GM21737 (cell line): Measurements from ENCODE around the gene CYP4V2.
"Not testable (repeated sequence)": the region's sequence is repeated elsewhere in the genome, so short reads cannot be mapped to it uniquely, and the experiment has no call there.

Experiments used
- ATAC-seq: cut with Tn5 transposase; IDR thresholded peaks from one replicate; pipeline ENCODE4 v1.9.1; 2021; ENCODE audit warnings: mild to moderate bottlenecking, moderate library complexity; ENCODE audit not compliant: unreplicated experiment

CYP4V2 gene

DNA sequence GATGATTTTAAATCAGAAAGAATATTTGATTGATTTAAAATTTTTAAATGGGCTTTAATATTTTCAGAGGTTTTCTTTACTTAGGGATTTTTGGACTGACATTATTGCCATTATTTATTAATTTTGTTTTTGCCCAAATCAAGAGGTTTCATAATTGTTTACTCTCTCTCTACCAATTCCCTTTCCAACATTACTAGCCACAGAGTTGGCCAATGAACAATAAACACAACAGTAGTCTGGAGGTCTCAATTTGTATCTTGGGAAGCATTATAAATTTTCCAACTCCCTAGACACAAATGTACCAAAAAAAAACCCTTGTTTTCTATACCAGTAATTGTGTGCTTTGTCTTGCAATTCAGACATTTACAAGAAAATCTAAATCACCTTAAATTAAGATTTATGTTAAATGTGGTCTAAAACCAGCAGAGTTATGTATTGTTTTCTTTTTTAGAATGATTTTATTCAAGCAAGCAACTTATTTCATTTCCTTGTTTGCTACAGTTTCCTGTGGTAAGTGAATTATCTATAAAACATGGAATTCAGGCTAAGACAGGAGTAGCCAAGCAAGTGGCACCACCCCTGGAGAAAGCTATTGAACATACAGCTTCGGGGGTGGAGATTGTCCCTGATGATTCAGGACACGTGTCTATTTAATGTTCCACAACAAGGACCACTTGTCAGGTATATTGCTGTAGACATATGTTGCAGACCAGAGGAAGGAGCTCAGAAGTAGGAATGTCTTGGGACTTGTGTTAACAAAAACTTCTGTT, 36.6 kb downstream of the CYP4V2 start:
- ATAC-seq: no peak

DNA sequence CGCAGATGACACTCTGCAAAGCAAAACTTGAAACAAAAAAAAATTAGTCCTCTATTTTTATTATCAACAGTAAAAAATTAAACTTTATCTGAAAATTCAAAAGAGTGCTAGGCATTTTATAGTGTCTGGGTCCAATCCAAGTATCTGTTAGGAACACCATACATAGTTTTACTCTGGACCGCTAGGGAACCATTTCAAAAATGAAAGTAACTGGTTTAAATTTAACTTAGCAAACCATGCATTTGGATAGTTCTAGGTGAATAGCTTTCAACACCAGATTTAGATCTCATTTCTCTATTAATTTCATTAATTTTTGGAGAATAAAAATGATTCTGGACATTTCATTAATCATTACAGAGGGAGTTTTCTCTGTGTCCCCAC, 37.1 kb downstream of the CYP4V2 start:
- no peak for ATAC-seq

DNA sequence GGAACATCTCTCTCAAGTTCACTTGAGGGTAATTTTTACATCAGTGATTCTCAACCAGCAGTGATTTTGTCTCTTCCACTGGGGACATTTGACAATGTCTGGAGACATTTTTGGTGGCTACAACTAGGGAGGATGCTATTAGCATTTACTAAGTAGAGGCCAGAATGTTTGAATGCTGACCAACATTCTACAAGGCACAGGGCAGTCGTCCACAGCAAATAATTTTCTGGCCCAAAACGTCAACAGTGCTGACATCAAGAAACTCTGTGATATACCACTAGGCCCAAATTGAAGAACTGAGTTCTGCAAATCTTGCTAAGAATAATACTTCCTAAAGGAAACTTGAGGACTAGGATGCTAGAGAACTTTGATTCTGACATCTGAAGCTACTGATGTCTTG, 43.0 kb downstream of the CYP4V2 start:
- ATAC-seq: no peak

DNA sequence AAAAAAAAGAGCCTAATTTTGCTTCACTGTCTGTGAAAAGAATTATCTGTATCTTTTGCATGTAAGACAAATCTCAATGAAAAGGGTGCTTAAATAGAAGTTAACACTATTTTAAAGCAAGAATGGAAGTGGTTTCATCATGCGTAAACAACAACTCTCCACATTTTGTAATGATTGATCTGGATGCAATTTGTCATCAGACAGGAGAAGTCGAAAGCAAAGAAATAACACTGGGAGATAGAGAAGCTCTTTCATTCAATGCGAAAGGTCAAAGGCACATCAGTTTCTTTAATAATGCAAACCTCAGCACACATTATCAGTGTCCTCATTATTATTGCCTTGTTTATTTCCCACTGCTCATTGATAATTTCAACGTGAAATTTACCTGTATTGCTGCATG, 44.8 kb downstream of the CYP4V2 start:
- no peak for ATAC-seq

DNA sequence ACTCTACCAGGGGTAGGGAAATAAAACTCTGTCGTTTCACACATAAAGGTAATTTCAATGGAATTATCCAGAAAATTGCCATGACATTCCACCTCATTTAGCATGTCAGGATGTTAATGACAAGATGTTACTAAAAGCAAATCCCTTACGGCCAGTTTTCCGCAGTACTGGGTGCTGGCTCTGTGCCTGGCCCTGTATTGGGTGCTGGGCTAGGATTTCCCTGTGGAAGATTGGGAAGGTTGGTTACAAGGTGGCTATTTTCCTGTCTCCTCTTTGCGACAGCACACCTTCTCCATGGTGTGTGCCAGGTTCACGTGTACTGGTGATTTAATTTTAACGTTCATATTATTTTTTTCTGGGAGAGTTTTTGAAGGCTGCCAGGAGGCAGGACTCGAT, 49.1 kb downstream of the CYP4V2 start:
- no peak for ATAC-seq

DNA sequence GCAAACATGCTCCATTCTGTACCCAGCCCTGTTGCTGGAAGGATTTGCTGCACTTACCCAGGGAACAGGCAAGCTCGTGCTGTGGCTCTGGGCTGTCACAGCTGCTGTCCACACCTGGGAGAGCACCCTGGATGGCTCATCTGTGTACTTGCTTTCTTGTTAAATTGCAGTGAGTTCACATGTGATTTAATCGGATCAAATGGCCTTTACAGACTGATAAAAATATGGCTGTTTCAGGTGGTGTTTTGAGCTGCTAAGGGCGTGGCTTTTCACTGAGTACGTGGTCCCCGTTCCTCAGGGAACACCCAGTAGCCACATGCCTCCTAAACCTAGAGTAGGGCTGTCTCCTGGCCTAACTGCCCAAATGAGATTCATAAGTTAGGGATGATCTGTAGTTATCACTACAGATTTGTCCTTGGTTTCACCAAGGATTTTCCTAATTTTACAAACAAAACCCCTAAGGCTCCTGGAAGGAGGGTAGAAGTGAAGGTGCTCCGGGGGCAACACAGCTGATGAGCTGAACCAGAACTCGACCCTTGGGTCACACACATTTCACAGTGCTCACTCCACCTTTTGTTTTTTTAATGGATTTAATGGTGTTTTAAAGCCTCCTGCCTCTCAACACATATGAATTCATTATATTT, 49.6 kb downstream of the CYP4V2 start:
- no peak for ATAC-seq

DNA sequence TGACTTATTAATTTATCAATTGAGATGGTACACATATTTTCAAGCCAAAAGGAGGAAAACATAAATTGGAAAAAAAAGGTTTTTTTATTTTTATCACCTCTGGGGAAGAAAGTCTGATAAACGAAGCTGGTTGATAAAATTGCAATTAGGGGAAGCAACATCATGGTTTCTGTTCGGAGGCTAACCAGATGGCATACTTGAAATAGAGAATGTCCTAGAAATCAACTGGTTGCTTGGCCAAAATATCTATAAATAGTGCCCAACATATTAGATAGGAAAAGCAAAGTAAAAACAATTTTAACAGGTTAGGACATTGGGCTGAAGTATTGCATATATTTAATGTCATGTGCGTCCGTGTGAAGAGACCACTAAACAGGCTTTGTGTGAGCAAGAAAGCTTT, 50.2 kb downstream of the CYP4V2 start:
- no peak for ATAC-seq

DNA sequence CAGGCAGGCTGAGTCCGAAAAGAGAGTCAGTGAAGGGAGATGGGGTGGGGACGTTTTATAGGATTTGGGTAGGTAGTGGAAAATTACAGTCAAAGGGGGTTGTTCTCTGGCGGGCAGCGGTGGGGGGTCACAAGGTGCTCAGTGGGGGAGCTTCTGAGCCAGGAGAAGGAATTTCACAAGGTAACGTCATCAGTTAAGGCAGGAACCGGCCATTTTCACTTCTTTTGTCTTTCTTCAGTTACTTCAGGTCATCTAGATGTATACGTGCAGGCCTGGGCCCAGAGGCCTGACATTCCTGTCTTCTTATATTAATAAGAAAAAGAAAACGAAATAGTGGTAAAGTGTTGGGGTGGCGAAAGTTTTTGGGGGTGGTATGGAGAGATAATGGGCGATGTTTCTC, 50.7 kb downstream of the CYP4V2 start:
- not testable (repeated sequence) for ATAC-seq

DNA sequence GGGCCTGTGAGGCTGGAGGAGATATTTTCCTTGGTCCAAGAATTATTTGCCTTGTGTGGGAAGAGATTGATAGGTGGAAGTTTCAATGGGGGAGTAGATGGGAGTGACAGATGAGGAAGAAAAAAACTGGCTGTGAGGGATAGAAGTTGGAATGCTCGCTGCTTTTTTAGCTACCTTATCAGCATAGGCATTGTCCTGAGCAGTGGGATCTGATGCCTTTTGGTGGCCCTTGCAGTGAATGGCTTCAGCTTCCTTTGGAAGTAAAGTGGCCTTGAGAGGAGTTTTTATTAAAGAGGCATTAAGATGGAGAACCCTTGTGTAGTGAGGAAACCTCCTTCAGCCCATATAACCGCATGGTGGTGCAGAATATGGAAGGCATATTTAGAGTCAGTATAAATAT, 52.0 kb downstream of the CYP4V2 start:
- ATAC-seq: no peak

DNA sequence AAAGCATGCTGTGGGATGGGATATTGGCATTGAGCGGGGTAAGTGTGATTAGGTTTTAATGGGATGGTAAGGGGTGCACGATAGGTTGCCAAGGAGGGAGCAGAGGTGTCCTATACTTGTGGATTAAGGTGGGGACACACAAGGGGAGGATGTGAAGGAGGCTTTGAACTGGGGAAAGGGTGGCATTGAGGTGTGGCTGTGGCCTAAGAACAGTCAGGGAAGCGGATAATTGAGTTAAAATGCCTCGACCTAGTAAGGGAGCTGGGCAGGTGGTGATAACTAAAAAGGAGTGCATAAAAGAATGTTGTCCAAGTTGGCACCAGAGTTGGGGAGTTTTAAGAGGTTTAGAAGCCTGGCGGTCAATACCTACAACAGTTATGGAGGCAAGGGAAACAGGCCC, 53.5 kb downstream of the CYP4V2 start:
- no peak for ATAC-seq

DNA sequence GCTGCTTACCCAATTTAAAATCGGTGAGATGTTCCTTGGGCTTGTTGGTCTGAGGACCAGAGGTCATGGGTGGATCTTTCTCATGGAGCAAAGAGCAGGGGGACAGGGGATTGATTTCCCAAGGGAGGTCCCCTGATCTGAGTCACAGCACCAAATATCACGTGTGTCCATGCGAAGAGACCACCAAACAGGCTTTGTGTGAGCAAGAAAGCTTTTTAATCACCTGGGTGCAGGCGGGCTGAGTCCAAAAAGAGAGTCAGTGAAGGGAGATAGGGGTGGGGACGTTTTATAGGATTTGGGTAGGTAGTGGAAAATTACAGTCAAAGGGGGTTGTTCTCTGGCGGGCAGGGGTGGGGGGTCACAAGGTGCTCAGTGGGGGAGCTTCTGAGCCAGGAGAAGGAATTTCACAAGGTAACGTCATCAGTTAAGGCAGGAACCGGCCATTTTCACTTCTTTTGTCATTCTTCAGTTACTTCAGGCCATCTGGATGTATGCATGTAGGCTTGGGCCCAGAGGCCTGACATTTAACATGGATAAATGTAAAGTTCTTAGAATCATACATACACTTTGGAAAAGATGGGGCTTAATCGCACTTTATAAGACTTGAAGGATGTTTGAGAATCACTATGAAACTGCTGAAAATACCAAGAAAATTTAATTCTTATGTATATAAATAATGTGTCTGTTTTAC, 55.8 kb downstream of the CYP4V2 start:
- not testable (repeated sequence) for ATAC-seq

DNA sequence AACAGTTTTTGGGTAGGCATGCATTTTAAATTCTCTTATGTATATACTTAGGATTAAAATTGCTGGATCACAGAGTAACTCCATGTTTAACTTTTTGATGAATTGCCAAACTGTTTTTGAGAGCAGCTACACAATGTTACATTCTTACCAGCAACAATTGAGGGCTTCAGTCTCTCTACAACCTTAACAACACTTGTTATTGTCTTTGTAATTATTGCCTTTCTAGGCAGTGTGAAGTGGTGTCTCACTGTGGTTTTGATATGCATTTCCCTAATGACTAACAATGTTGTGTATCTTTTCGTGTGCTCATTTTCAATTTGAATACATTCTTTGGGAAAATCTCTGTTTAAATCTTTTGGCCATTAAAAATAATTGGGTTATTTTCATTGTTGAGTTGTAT, 57.3 kb downstream of the CYP4V2 start:
- no peak for ATAC-seq

DNA sequence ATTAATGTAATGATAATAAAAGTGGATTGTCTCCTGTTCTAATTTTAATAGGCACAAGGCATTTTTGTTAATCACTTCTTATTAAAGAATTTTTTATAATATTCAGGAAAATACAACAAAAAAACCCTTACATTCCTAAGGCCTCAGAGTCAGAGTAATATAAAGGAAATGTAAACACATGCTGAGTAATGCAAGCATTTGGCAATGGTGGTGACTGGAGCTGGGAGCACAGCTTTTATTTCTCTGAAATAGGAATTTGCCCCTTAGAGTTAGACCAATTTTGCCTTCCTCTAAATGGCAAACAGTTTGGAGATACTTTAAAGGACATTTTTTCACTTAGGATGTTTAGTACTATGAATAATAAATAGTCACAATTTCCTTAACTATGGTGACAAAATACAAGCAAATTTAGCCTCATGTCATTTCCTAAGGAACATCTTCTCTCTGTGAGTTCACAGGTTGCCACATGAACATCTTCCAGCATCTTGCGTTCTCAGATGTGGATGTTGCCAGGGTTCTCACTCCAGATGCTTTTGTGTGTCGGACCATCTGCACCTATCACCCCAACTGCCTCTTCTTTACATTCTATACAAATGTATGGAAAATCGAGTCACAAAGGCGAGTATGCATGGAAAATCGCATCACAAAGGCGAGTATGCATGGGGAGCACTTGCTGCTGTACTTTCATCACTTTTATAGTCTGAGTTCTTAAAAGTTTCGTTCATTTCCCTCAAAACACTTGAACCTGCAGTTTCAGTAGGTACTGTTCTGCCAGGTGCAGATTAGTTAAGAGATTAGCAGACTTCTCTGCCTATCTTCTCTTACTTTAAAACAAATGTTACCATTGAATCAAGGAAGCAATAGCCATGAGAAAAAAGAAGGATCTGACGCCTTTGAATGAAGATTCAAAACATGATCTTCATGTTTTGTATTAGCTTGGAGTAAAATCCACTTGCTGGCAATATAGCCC, 58.7 kb downstream of the CYP4V2 start:
- no peak for ATAC-seq

DNA sequence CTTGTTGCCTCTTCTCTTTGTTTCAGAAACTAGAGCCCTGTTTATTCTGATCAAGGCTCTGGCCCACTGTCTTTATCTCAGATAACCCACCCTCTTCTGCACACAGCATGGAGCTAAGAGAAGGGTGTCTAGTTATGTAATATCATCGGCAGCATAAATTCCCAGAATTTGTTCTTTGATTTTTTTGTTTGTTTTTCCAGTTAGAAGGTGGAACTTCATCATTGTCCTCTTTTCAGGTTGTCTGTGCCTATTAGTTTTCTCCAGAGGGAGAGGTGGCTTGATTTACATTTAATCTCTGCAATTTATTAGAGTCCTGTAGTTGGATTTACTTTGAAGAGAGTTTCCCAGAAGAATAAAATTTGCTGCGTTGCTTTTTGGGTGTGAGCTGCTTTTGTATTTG, 59.4 kb downstream of the CYP4V2 start:
- ATAC-seq: no peak

DNA sequence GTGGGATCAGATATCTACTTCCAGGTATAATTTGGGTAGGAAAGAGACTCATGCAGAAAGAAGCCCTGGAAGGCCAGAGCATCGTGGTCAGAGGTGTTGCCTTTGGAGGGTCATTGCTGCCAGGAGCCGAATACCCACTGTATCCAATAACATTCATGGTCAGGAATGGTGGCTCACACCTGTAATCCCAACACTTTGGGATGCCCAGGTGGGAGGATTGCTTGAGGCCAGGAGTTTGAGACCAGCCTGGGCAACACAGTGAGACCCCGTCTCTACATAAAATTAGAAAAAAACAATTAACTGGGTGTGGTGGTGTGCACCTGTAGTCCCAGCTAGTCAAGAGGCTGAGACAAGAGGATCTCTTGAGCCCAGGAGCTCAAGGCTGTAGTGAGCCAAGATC, 63.8 kb downstream of the CYP4V2 start:
- no peak for ATAC-seq

DNA sequence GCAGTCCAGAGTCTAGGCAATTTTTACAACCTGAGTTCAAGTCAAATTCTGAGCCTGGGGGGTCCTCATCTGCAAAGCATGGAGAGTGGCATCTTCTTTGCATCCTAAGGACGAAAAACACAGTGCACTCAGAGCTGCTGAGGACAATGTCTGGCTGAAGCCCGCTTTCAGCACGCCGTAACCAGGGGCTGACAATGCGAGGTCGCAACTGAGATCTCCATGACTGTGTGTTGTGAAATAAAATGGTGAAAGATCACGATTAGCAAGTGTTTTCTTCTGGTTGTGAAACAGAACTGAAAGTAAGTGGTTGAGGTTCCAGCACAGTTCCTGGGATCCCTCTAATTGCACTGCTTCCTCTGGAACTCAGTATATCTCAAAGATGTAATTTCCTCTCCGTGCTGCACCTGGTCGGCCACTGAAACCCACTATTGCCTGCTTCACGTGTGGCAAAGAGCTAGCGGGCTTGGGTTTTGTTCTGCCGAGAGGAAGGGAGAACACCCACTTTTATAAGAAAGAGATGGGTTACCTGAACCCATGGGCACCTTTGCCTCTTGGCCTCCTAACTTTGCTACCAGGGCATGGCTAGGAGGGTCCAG, 66.9 kb downstream of the CYP4V2 start:
- no peak for ATAC-seq

DNA sequence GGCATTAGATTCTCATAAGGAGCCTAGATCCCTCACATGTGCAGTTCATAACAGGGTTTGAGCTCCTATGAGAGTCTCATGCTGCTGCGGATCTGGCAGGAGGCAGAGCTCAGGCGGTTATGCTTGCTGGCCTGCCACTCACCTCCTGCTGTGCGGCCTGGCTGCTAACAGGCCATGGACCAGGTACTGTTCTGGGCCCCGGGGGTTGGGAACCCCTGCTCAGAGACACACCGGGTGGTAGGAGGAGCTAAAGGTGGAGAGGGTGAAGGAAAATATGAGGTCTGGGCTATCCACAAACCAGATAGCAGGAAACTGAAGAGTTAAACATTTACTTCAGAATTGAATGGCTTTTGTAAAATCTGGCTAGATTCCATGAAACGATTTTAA, 68.7 kb downstream of the CYP4V2 start:
- ATAC-seq: no peak
